Cardiac fibroblast (primary cell): ENCODE measurements around the gene SPSB4.

Experiments
- DNase-seq, 2 donors: peaks; one replicate each; pipeline versions ENCODE4 v3.0.0 to v3.0.0-alpha.2; 2010; ENCODE audit warnings: low read depth in 2 of 2
- H3K4me3 ChIP-seq, 2 donors: replicated peaks in 1 of 2; 1 replicate in 1 of 2; 2 replicates in 1 of 2; pipeline ENCODE4 v1.5.1; 2011; ENCODE audit warnings: low read depth in 2 of 2, low read length in 2 of 2, mild to moderate bottlenecking in 2 of 2, moderate library complexity in 1 of 2
- TF ChIP-seq, protein P1 (sequence below): IDR thresholded peaks from one replicate; pipeline ENCODE4 v1.5.1; 2011; ENCODE audit warnings: low read depth, mild to moderate bottlenecking, low read length, inconsistent platforms

Gene SPSB4

DNA sequence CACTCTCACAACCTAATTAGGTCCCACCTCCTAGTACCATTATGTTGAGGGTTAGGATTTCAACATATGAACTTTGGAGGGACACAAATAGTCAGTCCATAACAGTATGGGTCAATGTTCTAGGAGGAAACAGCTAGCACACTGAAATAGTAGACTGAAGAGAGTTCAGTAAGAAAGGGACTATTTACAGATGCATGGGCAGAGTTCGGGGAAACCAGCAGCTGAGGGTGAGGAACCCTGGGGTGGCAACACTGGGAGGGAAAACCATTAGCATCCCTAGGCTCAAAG lies 102.5 kb downstream of the SPSB4 start:
- DNase-seq, result no peak
- H3K4me3 ChIP-seq, result no peak overlapping the region
- TF ChIP-seq, protein P1, sequence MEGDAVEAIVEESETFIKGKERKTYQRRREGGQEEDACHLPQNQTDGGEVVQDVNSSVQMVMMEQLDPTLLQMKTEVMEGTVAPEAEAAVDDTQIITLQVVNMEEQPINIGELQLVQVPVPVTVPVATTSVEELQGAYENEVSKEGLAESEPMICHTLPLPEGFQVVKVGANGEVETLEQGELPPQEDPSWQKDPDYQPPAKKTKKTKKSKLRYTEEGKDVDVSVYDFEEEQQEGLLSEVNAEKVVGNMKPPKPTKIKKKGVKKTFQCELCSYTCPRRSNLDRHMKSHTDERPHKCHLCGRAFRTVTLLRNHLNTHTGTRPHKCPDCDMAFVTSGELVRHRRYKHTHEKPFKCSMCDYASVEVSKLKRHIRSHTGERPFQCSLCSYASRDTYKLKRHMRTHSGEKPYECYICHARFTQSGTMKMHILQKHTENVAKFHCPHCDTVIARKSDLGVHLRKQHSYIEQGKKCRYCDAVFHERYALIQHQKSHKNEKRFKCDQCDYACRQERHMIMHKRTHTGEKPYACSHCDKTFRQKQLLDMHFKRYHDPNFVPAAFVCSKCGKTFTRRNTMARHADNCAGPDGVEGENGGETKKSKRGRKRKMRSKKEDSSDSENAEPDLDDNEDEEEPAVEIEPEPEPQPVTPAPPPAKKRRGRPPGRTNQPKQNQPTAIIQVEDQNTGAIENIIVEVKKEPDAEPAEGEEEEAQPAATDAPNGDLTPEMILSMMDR, result no peak

DNA sequence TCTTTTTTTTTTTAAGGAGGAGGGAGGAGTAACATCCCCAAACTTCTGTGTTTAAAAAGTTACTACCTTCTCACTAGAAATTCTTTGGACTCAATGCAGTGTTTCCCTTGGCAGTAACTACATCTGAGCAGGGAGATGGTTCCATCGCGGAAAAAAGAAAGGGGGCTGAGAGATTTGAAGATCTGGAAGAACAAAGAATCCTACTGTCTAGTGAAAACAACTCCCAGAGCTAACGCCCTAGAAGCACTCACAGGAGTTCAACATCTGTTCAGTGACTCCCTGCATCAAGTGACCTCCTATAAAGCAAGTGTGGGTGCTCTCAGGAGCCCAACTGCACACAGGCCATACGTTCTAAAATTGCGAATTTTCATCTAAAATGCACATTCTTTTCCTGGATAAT lies 113.7 kb downstream of the SPSB4 start:
- no peak overlapping the region for H3K4me3 ChIP-seq
- DNase-seq, result no peak
- TF ChIP-seq, protein P1, result no peak

DNA sequence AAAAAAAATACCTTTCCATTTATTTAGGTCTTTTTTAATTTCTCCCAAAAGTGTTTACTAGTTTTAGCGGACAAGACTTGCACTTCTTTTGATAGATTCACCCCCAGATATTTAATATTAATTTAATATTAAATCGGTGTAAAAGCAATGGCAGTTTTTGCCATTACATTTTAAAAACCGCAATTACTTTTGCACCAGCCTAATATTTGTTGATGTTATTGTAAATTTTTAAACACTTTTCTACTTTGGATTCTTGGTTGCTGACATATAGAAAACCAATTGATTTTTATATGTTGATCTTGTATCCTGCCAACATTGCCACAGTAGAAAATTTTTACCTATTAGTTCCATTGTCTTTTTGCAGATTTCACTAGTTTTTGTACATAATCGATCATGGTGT lies 116.5 kb downstream of the SPSB4 start:
- TF ChIP-seq, protein P1, result no peak
- DNase-seq, result no peak
- no peak overlapping the region for H3K4me3 ChIP-seq

DNA sequence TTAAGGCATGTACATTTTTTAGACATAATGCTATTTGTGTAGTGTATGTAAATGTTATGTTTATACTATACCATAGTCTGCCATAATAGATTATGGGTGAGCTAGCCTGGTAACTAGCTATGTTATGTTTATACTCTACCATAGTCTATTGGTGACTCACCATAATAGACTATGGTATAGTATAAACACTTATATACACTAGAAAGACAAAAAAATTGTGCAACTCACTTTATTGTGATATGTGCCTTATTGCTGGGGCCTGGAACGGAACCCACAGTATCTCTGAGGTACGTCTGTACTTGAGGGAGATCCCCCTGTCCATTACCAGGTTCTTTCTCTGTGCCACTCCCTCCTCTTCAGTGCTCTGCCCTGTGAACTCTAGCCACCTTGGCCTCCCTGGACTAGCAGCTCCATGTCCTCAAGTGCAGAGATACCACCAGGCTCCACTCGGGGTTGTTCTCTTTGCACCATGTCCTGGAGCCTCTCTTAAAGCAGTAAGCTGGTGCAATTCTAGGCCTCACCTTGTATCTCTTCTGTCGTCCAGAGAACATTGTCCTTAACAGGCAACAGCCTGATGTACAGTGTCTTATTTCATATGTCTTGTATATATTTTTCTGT lies 119.6 kb downstream of the SPSB4 start:
- H3K4me3 ChIP-seq, result no peak overlapping the region
- TF ChIP-seq, protein P1, result no peak
- no peak for DNase-seq

DNA sequence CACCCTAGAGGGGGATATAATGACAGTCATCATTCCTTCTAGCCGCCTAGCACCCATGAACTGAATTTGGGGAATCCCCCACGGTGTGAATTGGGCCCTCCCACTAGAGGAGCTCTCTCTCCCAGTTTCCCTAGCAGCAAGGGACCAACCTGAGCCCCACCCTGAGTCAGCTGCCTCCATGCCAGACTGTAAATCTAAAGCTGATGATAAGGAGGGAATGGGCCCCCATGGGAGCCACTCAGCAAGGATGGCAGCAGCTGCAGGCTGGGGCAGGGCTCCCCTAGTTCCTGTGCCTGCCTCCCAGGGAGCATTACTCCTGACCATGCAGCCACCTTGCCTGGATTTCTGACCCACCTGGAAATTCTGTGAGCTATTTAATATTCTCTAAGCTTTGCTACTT lies 123.5 kb downstream of the SPSB4 start:
- DNase-seq, result no peak
- TF ChIP-seq, protein P1, result no peak
- no peak overlapping the region for H3K4me3 ChIP-seq

DNA sequence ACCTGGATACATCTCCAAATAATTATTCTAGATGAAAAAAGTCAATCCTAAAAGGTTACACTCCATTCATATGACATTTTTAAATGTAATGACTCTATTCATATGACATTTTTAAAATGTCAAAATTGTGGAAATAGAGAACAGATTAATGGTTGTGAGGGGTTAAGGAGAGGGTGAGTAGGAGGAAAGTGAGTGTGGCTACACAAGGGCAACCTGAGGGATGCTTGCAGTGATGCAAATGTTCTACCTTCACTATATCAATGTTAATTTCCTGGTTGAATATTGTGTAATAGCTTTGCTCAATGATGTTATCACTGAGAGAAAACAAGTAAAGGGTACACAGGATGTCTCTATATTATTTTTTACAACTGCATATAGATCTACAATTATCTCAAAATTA lies 125.6 kb downstream of the SPSB4 start:
- H3K4me3 ChIP-seq, result no peak overlapping the region
- TF ChIP-seq, protein P1, result no peak
- DNase-seq, result no peak

DNA sequence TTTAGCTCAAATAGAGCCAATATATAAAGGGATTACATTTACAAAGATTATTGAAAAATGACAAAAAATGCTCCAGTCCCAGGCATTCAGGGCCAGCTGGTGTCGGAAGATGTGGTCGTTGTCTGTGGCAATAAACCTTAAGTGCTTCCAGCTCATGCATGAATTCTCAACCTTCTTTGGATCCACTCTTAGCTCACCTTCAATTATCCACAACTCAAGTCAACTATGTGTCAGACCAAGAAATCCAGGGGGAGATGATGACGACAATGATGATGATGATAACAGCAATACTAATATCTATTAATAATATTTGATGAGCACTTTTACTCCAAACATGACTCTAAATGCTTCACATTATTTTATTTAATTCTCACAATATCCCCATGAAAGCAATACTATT lies 126.9 kb downstream of the SPSB4 start:
- H3K4me3 ChIP-seq, result no peak overlapping the region
- TF ChIP-seq, protein P1, result no peak
- no peak for DNase-seq
